Activated naive CD8-positive, alpha-beta T cell treated with anti-CD3 and anti-CD28 coated beads, Interleukin-2, amount 50 U/mL, for 16 hours (primary cell): Measurements from ENCODE around the gene ANKRD55.

Source experiments
- DNase-seq: peaks from one replicate; pipeline ENCODE4 v3.0.0-alpha.2; 2020; ENCODE audit warnings: low read depth, low spot score

The ANKRD55 gene

GRCh38 chr5:56078278-56079156 lies 154.6 kb downstream of the ANKRD55 start:
- DNase-seq: no peak

GRCh38 chr5:56077796-56078233 lies 155.3 kb downstream of the ANKRD55 start:
- DNase-seq: no peak

- no peak for DNase-seq
These were observed 156.6 kb downstream of the ANKRD55 start for GRCh38 chr5:56076486-56076885.

- no peak for DNase-seq
These were observed 157.8 kb downstream of the ANKRD55 start for GRCh38 chr5:56075361-56075760.

GRCh38 chr5:56072863-56073766 lies 160.0 kb downstream of the ANKRD55 start:
- DNase-seq: no peak

- DNase-seq: no peak
These were observed 161.7 kb downstream of the ANKRD55 start for GRCh38 chr5:56071470-56071869.

- DNase-seq: no peak
These were observed 162.2 kb downstream of the ANKRD55 start for GRCh38 chr5:56070851-56071465.

- no peak for DNase-seq
These were observed 163.4 kb downstream of the ANKRD55 start for GRCh38 chr5:56069652-56070226.

- DNase-seq: no peak
These were observed 166.1 kb downstream of the ANKRD55 start for GRCh38 chr5:56066931-56067450.

- DNase-seq: no peak
These were observed 168.1 kb downstream of the ANKRD55 start for GRCh38 chr5:56064984-56065383.

GRCh38 chr5:56060276-56061110 lies 172.6 kb downstream of the ANKRD55 start:
- DNase-seq: peak; percentile 21

- no peak for DNase-seq
These were observed 173.3 kb downstream of the ANKRD55 start for GRCh38 chr5:56059854-56060253.

- no peak for DNase-seq
These were observed 176.3 kb downstream of the ANKRD55 start for GRCh38 chr5:56056875-56057274.

GRCh38 chr5:56055859-56056258 lies 177.3 kb downstream of the ANKRD55 start:
- no peak for DNase-seq

GRCh38 chr5:56055287-56055686 lies 177.8 kb downstream of the ANKRD55 start:
- no peak for DNase-seq

GRCh38 chr5:56054666-56055065 lies 178.5 kb downstream of the ANKRD55 start:
- no peak for DNase-seq

GRCh38 chr5:56053363-56053762 lies 179.8 kb downstream of the ANKRD55 start:
- DNase-seq: no peak

- no peak for DNase-seq
These were observed 180.4 kb downstream of the ANKRD55 start for GRCh38 chr5:56052735-56053134.

- no peak for DNase-seq
These were observed 182.4 kb downstream of the ANKRD55 start for GRCh38 chr5:56050551-56051255.
